ENCODE measurements around the gene BICC1.
A peak's percentile ranks its signal among the peaks of the same experiment; 100 is the strongest.

The BICC1 gene

DNA sequence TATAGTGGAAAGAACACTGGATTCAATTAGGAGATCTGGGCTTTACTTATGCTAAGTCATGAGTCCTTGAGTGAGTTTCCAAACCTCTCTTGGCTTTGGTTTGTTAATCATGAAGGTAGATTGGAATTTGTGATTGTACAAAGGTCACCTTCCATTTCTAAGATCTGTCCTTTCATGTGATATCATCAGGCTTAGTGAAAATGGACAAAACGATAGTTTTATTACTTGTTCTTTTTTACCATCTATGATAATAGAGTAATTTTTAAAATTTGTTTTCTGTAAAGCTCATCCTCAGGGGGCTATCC, 309.0 kb downstream of the BICC1 start:
- no peak for DNase-seq (ENCODE audit: low read depth)

DNA sequence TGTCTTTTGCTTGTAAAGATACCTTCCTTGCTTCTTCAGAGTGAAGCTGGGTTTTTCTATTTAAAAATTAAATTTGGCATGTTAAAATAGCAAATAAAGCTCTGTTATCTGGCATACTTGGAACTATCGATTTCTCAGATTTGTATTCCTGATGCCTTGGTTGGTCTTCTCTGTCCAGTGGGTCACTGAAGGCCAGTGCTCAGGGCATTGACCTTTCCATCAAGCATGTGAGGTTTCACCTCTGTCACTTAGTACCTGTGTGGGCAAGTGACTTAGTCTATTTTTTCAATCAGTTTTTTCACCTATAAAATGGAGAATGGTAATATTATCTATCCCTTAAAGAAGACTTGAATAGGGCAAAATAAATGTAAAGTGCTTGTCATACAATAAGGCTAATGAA, 311.3 kb downstream of the BICC1 start:
- DNase-seq (ENCODE audit: low read depth): no peak

DNA sequence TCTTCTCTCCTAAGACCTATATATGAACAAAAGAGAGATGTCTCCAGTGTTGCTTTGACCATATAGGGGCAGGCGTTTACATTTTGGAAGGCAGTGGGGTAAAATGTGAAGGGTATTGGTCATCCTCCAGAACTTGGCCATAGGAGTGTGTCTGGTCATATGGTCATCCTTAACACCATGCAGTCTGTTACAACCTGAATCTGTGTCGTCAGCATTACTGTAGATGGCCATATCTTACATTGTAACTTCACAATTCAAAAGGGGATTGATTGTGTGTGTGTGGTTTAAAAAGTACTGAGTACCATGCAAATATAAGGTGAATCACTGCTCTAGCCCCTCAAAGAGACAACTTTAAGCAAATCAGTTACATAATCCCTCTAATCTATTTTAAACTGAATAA, 311.7 kb downstream of the BICC1 start:
- no peak for DNase-seq (ENCODE audit: low read depth)

DNA sequence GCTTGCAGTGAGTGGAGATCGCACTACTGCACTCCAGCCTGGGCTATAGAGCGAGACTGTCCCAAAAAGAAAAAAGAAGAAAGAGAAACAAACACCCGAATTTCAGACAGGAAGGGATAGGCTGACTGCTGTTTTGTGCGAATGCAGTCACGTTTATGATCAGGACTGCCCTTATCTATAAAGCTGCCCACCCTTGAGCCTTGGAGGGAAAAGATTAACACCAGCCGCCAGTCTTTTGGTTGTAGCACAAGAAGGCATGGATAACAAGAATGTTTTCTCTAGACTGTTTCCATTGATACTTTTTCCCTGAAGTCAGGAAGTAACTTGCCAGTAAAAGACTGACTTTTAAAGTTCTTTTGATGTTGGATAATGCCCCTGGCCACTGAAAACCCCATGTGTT, 314.0 kb downstream of the BICC1 start:
- no peak for DNase-seq (ENCODE audit: low read depth)

DNA sequence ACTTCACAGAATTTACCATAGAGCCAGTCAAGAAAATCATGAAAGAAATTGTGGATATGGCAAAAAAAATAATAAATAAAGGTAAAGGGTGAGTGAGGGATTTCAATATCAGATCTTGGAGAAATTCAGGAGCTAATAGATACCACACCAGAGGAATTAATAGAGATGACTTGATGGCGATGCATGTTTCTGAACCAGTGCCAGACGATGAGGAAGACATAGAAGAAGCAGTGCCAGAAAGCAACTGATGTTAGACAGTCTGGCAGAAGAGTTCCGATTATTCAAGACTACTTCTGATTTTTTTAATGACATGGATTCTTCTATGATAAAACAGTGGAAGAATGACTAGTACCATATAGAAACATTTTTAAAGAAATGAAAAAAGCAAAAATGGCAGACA, 314.7 kb downstream of the BICC1 start:
- no peak for DNase-seq (ENCODE audit: low read depth)

DNA sequence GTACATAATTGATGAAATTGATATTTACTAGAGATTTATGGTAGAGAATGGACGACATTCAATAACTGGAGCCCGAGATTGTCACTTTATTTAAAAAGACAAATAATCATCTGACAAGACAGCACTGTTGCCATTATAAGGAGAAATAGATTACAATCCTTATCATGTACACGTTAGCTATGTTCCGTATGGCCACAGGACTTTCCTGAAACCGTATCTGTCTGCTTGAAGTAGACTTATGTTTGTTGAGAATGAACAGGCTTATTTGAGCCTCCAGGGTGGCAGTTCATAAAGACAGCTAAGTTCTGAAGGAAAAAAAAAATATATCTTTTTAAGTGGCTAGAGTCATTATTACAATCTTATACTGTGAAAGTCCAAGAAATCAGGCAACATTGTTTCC, 317.2 kb downstream of the BICC1 start:
- DNase-seq (ENCODE audit: low read depth): no peak

DNA sequence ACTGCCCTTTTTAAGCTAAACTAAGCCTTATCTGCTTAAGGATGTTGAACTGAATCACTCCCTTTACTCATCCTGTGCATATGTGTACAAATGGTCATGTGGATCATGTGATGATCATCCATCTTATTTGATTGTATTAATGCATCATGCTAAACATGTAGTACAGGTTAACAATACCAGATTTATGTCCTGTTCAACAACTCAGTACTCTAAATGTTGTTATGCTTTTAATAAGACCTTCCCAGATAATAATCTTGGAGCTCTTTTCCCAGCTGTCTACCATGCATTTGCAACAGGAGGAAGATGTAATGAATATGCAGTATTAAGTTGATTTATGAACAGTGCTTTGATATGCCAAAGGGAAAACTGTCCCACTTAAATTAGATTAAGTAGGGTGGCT, 318.0 kb downstream of the BICC1 start:
- DNase-seq (ENCODE audit: low read depth): no peak

DNA sequence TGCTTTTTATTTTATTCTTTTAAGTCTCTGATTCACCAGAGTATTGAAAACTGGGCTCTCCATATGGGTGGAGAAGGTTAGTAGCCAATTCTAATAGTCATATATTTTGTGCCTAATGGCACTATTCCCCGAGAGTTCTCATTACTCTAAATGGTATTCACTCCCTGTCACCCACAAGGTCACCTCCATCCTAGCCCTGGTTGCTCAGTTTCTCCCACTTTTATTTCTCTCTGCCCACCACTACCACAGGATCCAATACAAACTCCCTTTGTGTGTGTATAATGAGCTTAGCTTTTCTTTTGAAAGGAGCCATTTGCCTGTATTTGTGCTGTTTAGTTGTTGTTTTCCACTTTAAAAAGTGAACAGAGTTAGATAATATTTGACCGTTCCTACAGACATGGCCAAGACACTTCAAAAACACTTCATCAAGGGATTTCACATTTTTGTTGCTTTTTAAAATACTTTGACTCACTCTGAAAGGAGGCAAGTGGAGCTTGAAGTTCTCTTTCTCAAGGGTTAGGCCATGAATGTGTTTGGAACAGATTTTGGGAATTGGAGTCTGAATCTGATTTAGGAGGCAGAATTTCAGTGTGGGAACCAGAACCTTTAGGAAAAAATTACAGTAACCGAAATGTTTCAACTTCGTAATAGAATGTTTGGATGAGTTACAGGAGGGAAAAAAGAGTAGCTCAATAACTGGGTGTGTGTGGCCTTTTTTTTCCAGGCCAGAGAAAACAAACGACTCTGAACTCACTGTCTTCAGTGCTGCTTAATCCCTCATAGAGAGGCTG, 321.3 kb downstream of the BICC1 start:
- DNase-seq (ENCODE audit: low read depth): no peak

DNA sequence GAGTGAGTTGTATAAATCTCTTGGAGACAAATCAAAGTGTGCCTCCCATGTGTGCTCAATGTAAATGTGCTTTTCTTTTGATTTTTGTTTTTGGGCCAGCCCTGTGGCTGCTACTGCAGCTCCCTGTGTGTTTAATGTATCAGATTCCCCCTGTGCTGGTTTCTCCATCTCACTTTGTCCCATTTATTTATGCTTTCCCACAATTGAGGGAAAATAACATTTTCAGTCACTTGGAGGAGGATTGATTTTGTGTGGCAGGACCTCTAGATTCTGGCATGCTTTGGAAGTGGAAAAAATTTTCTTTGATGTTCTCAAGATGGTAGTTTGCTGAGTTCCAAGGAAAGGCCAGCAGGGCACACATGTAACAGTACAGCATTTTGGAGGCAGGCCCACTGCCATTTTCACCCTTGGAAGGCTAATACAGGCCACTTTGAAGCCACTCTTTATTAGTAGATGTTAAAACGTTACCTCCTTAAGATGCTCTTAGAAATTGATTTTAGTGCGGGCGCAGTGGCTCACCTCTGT, 323.6 kb downstream of the BICC1 start:
- DNase-seq (ENCODE audit: low read depth): no peak

DNA sequence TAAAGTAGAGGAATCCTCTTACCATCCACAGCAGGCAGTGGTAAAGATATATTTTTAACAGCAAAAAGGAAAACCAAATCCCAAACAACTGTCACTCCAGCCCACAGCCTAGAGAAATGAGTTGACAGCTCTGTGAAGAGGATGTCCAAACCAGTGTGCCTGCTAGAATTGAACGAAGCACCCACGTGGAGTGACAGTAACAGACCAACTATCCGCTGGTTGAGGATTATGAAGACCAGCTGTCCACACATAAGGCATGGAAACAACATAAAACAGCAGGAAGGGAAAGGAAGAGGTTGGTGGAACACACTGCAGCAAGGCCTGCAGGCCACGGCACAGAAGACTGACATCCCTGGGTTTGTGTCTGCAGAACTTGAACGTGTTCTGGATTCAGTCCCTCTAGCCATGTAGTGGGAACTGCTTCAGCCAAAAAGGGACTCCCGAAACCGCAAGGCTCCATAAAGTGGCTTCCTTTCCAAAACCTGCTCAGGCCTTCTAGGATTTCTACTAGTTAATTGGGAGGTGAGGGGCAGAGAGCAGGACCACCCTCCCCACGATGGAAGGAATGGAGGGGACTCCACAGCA, 324.4 kb downstream of the BICC1 start:
- no peak for DNase-seq (ENCODE audit: low read depth)

DNA sequence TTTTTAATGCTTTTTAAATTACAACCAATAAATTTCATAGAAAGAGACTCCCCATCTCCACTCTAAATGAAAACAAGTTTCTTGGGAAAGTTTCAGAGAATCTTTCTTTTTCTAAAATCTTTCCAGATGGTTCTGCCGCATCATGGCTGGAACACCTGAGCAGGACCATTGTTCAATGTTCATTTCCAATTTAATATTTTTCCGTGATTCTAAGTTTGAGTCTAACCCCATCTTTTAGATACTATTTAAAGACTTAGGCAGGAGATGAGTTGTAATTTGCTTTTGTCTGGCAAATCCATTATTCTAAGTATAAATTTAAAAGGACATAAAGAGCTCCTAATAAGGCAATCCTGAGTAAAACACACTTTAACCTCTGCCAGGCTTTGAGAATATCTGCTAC, 325.2 kb downstream of the BICC1 start:
- DNase-seq (ENCODE audit: low read depth): no peak

DNA sequence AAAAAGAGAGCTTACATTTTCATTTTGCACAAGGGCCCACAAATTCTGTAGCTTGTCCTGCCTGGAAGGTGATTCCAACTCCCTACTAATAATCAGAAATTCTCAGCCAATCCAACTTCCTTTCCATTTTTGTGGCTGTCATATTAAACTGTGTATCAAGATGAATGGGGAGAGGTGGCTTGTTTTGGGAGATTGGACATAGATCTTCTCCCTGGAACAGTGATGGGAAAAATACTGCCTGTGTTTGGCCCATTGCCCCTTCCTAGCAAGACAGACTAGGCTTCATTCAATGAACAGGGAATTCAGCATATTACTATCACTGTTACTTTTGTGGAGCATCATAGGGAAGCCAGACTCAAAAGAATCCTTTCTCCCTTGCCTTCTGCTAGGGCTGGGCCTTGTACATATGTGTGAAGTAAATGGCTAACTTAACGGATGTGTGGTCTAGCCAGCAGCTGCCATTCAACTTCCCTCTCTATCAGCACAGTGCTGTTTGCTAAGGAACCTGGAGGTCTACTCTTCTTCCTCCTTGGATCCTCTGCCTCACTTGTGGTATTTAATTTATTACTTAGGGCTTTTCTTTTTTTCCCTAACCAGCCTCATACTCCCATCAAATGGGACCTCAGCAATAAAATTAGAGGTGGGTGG, 326.0 kb downstream of the BICC1 start:
- no peak for DNase-seq (ENCODE audit: low read depth)

DNA sequence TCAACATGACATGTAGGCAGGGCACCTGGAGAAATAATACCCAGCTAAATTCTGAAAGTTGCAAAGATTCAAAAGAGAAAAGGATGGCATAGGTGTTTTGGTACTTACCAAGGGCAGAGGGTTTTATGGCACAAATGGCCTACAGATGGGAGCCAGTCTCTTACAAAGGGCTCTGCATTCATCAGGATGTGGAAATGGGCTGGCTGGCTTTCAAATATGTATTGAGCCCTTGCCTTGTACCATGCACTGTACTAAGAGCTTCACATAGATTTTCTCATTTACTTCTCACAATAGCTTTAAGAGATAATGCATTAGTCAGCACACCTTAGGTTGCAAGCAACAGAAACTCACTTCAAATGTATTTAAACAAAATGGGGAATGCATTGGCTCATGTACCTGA, 327.1 kb downstream of the BICC1 start:
- DNase-seq (ENCODE audit: low read depth): no peak

DNA sequence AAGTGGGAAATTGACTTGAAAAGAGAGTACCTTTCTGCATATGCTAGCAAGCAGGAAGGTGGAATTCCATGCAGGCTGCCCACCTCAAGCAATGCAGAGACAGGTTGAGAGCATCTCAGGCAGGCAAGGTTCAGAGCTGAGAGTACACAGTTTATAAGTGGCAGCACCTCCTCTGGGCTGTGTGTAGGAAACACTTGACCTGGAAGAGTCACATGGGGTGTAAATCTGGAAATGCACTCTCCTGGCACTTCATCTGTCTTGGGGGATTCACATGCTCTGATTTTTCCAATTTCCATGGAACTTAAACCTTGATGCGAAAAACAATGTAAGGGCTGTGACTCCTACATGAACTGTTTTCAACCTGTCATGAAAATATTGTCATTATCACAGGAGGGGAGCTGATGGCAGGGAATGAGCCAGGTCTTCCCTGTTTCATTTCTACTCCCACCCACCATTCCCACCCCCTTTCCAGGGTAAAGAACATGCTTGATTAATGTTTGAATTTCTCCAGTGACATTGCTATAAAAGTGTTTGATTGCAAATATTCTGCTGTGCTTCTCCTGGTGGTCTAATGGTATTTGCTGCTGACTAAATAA, 328.3 kb downstream of the BICC1 start:
- DNase-seq (ENCODE audit: low read depth): no peak

DNA sequence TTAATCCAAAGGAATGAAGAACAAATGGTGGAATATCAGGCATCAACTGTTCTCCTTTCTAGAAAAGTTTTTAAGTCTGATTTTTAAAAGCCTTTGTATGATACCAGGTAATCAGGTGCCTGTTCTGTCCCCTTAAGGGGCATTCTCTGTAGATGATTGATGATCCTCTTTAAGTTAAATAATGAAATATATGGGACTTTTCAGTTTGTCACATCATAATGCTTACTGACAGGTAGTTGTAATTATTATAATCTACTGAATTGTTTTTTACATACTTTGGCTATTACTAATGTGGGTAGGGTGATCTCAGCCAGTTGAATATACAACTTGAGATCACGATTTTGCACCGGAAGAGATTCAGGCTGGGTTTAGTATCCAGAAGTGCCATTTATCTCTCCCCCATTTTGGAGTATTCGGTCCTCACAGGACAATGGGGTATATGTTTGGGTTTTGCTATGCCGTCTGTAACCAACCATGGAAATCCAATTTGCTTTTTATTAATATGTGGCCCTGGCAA, 330.2 kb downstream of the BICC1 start:
- DNase-seq (ENCODE audit: low read depth): no peak

DNA sequence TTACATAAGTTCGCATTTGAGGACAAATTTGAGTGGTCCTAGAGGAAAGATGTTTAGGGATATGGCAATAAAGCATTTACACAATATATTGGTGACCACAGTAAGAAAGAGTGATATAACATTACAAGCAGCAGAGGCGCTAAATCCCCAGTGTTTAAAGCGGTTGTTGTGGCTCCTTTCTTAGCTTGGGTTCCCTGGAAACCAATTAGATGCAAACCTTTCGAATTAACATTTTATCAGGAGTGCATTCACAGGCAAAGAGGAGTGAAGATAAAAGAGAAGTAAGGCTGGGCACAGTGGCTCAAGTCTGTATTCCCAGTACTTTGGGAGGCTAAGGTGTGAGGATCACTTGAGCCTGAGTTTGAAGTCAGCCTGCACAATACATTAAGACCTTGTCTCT, 331.1 kb downstream of the BICC1 start:
- no peak for DNase-seq (ENCODE audit: low read depth)

DNA sequence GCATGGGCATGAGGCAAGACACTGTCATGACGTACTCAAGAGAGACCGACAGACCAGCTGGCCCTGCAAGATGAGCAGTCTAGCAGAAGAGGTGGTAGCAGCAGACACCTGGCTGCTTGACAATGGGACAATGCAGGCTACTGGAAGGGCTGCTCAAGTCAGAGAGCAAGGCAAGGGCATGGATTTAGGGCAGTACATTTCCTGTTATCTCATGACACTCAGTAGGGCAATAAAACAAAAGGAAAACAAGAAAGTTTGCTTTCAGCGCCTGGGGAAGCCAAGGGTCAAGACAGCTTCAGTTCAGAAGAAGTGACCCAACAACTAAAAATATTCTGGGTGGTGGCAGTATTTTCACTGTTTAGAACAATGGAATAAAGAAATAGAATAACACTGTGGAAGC, 332.0 kb downstream of the BICC1 start:
- DNase-seq (ENCODE audit: low read depth): no peak

DNA sequence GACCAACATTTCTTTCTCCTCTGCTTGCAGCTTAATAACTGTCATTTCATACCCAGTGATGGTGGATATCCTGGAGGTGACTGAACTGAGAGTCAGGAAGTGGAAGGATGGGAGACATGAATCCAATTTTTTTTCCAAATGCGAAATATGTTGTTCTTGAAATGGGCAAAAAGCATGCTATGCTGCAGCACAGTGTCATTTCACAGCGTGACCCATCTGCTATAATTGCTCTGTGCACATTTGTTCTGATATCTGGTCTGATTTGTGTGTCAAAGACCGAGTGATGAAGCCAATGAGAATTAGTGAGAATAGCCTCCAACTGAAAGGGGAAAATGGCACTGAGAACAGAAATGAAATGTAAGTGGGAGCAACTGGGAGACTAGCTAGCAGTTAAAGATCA, 334.2 kb downstream of the BICC1 start:
- DNase-seq (ENCODE audit: low read depth): no peak

DNA sequence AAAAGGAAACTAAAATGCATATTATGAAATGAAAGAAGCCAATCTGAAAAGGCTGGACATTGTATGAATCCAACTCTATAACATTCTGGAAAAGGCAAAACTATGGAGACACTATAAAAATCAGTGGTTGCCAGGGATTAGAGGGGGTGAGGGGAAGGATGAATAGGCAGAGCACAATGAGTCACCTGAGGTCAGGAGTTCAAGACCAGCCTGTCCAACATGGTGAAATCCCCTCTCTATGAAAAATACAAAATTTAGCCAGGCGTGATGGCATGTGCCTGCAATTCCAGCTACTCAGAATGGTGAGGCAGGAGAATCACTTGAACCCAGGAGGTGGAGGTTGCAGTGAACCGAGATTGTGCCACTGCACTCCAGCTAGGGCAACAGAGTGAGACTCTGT, 338.9 kb downstream of the BICC1 start:
- DNase-seq (ENCODE audit: low read depth): peak; percentile 49

DNA sequence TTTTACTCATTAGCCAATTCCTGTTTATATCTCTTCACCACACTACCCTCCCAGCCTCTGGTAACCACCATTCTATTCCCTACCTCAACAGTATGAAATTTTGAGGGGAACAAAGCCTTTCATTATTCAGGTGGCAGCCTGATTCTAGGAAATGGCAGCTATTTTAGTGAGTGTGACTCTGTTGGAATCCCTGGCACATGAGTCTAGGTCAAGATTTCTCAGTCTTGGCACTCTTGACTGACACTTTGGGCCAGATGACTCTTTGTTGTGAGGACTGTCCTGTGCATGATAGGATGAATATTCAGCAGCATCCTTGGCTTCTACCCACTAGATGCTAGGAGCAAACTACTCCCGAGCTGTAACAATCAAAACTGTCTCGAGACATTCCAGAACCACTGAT, 341.0 kb downstream of the BICC1 start:
- DNase-seq (ENCODE audit: low read depth): no peak

DNA sequence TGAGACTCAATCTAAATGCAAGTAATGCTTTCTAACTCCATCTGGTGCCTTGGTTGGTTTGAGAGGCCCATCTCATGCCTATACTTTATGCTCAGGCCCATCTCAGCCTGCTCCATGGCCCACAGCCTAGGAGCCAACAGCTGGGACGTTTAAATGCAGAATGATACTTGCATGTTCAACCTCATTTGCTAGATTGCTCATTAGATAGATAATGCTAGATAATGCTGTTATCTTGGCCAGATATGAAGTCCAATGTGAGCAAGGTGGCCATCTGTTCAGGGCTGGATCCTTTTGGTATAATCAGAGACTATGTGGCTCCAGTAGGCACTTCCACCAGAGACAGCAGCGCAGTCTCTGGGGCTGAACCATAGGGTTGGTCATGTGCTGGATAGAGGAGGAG, 342.1 kb downstream of the BICC1 start:
- DNase-seq (ENCODE audit: low read depth): no peak

DNA sequence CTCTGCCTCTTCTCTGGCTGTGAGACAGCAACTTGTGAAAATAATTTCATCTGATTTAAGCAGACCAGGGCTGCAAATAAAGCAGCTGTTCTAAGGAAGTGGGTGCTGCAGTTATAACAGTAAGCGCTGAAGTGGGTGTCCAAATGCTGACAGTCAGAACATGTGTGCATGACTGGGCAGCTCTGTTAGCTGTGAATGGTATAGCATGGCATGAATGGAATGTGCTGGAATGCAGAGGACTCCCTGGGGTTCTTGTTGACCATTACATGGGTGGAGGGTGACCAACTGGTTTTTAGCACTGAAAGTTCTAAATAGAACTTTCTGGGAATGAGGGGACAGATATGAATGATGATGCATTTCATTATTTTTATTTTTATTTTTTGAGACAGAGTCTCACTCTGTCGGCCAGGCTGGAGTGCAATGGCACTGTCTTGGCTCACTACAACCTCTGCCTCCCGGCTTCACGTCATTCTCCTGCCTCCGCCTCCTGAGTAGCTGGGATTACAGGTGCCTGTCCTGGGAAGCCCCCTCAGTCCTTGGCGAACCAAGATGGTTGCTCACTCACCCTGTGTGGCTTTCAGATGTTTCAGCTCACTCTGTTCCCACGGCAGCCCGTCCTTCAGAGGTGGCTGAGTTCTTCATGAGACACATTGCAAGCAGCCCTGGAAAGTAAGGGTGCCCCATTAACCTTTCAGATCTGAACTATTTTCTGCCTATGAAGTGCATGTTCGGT, 344.0 kb downstream of the BICC1 start:
- DNase-seq (ENCODE audit: low read depth): peak; percentile 96

Measured in amniotic epithelial cell (primary cell).